Astrocyte of the cerebellum (primary cell): ENCODE measurements around the gene CD99.

Experiments
- DNase-seq: peaks from one replicate; pipeline ENCODE4 v3.0.0-alpha.2; 2011; ENCODE audit warnings: low read depth
- H3K4me3 ChIP-seq: 2 replicates; pipeline ENCODE4 v1.5.1; 2011; ENCODE audit warnings: mild to moderate bottlenecking, low read depth, low read length, moderate library complexity
- in situ Hi-C: cut with HindIII; loops from 2 replicates; pipeline ENCODE4 v1.10.0; 2017; ENCODE audit warnings: low sequenced_read_pairs
- TF ChIP-seq, protein P1 (sequence below): IDR thresholded peaks from 2 replicates; pipeline ENCODE4 v1.5.1; 2012; ENCODE audit warnings: low read length, low read depth, moderate library complexity, mild to moderate bottlenecking; ENCODE audit errors: missing control alignments

Gene CD99

DNA sequence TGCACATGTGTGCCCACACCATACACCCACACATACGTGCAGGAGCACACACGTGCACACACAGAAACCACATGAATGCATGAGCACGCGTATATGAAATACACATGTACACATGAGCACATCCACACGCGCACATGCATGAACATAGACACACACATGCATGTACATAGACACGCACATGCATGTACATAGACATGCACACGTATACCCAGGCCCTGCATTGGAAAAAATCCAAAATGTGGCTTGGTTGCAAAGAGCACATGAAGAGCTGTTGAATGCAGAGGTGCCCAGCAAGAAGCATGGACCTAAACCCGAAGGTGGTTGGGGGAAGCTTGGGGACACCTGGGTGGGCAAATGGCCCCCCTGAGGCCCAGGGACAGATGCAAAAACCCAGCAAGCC is 18.5 kb downstream of the CD99 start:
- H3K4me3 ChIP-seq = no peak overlapping the region
- in situ Hi-C loops = no loop called here
- TF ChIP-seq, protein P1, sequence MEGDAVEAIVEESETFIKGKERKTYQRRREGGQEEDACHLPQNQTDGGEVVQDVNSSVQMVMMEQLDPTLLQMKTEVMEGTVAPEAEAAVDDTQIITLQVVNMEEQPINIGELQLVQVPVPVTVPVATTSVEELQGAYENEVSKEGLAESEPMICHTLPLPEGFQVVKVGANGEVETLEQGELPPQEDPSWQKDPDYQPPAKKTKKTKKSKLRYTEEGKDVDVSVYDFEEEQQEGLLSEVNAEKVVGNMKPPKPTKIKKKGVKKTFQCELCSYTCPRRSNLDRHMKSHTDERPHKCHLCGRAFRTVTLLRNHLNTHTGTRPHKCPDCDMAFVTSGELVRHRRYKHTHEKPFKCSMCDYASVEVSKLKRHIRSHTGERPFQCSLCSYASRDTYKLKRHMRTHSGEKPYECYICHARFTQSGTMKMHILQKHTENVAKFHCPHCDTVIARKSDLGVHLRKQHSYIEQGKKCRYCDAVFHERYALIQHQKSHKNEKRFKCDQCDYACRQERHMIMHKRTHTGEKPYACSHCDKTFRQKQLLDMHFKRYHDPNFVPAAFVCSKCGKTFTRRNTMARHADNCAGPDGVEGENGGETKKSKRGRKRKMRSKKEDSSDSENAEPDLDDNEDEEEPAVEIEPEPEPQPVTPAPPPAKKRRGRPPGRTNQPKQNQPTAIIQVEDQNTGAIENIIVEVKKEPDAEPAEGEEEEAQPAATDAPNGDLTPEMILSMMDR = no peak
- DNase-seq = no peak

DNA sequence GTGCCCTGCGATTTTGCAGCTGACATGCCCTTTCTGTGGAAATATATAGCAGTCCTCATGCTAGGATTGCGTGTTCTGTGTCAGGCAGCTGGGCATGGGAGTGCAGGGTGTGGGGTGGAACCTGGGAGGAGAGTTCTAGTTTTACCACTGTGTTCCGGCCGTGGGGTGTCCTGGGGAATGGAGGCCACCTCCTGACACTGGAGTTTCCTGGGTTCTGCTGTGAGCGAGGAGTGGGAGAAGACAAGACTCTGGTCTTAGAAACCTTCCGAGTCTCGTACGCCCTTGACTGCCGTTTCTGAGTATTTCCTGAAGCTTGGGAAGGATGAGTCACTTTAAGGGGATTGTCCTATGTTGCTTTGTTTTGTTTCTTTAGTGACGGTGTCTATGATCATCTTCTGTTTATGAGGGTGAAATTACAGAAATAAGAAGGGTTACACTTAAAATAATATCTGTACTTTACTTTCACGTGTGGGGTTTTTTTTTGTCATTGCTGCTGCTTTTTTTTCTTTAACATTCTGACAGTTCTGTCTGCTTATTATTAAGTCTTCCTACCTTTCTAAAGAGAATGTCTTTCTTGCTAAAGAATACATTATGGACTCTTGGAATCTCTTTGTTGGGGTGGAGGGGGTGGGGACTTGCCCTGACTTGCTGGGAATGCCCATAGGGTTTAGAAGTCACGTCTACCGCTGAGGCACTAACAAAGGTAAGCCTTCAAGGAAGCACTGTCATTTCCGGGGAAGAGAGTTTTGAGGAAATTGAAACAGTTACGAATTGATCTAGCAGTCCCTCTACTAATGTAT is 19.1 kb downstream of the CD99 start:
- TF ChIP-seq, protein P1 = no peak
- DNase-seq = no peak
- in situ Hi-C loops = no loop called here
- no peak overlapping the region for H3K4me3 ChIP-seq

DNA sequence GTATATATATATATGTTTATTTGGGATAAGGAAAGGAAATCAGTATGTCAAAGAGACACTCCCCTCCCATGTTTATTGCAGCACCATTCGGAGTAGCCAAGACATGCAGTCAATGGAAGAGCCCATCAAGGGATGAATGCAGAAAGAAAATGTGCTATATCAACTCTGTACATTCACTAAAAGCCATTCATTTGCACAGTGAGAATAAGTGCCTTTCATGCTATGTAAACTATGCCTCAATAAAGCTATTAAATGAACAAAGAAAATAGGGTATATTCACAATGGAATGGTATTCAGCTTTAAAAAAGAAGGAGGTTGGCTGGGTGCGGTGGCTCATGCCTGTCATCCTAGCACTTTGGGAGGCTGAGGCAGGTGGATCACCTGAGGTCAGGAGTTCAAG is 20.3 kb downstream of the CD99 start:
- in situ Hi-C loops = no loop called here
- DNase-seq = no peak
- TF ChIP-seq, protein P1 = no peak
- no peak overlapping the region for H3K4me3 ChIP-seq

DNA sequence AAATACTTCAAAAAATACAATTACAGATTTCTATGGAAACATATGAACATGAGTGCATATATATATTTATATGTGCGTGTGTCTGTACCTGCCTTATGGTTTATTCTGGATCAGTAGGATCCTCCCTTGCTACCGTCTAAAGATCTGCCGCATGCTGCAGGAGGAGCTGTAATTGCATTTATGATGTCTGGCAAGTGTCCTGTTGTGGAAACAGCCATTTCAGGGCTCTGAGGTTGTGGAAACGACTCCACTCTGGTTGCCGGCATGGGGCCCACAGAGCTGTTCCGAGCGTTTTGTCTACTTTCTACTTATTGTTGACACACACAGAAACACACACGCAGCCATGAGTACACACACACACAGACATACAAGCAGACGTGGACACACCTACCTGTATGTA is 21.3 kb downstream of the CD99 start:
- TF ChIP-seq, protein P1 = no peak
- in situ Hi-C loops = no loop called here
- DNase-seq = no peak
- no peak overlapping the region for H3K4me3 ChIP-seq

DNA sequence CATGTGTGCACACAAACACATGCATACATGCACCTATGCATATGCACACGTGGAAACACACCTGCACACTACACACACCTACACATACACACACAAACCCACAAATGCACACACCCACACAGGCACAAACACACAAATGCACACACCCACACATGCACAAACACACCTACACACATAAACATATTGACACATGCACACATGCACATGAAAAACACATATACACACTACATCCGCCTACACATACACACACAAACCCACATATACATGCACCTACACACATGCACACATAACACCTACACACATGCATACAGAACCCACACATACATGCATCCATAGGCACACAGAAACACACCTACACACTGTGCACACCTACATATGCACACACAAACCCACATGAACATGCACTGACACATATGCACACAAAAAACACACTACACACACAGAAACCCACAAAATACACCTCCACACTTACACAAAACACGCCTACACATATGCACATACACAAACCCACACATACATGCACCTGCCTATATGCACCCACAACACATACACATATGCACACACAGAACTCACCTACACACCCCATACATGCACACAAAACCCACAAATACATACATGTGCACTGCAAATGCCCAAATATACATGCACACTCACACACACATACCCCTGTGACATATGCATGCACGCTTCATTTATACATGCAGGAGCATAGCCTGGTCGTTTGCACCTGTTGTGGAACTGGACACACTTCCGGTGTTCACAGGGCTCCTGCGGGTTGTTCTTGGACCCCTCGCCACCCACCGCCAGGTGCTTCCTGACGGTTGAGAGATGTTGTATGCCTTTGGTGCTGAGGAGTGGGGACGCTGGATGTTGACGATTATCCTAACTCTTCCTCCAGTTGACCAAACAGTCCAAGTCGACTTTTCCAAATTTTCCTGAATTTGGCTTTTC is 22.1 kb downstream of the CD99 start:
- no peak overlapping the region for H3K4me3 ChIP-seq
- in situ Hi-C loops = no loop called here
- no peak for DNase-seq
- TF ChIP-seq, protein P1 = no peak

DNA sequence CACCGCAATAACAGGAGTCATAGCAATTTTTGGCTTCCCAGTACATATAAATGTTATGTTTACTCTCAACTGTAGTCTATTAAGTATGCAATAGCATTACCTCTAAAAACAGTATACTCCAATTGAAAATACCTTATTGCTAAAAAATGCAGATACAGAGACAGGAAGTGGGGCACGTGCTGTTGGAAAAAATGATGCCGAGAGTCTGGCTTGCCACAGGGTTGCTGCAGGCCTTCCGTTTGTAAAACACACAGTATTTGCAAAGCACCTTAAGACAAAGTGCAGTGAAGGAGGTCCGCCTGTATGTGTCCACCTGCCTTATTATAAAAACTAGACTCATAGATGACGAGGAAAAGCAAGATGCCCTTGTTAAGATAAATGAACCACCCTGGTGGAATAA is 23.5 kb downstream of the CD99 start:
- DNase-seq = no peak
- no peak overlapping the region for H3K4me3 ChIP-seq
- TF ChIP-seq, protein P1 = no peak
- in situ Hi-C loops = no loop called here
